Hepatic stellate cell (primary cell): ENCODE measurements around the gene NPAS2.

Experiments used
- DNase-seq: peaks from one replicate; pipeline ENCODE4 v3.0.0; 2011; ENCODE audit warnings: low spot score

NPAS2 gene

GRCh38 chr2:100905132-100905805 is 85.3 kb downstream of the NPAS2 start:
- no peak for DNase-seq

- no peak for DNase-seq
Measured at GRCh38 chr2:100906131-100906530, 86.2 kb downstream of the NPAS2 start.

GRCh38 chr2:100906679-100907078 is 86.7 kb downstream of the NPAS2 start:
- DNase-seq, result no peak

- DNase-seq, result no peak
Measured at GRCh38 chr2:100907832-100908231, 87.9 kb downstream of the NPAS2 start.

GRCh38 chr2:100909534-100910081 is 89.7 kb downstream of the NPAS2 start:
- DNase-seq, result no peak

GRCh38 chr2:100910111-100910510 is 90.2 kb downstream of the NPAS2 start:
- no peak for DNase-seq

- DNase-seq, result no peak
Measured at GRCh38 chr2:100919316-100919715, 99.4 kb downstream of the NPAS2 start.

GRCh38 chr2:100921685-100922161 is 101.8 kb downstream of the NPAS2 start:
- DNase-seq, result no peak

- DNase-seq, result no peak
Measured at GRCh38 chr2:100923461-100924060, 103.6 kb downstream of the NPAS2 start.

GRCh38 chr2:100924122-100924519 is 104.2 kb downstream of the NPAS2 start:
- DNase-seq, result no peak

GRCh38 chr2:100924520-100925451 is 104.8 kb downstream of the NPAS2 start:
- peak; percentile 82 for DNase-seq

- DNase-seq, result no peak
Measured at GRCh38 chr2:100928235-100928634, 108.3 kb downstream of the NPAS2 start.

GRCh38 chr2:100929147-100929546 is 109.2 kb downstream of the NPAS2 start:
- no peak for DNase-seq

GRCh38 chr2:100934504-100935371 is 114.8 kb downstream of the NPAS2 start:
- DNase-seq, result no peak

GRCh38 chr2:100935372-100935752 is 115.4 kb downstream of the NPAS2 start:
- DNase-seq, result peak; percentile 79

GRCh38 chr2:100936070-100936741 is 116.3 kb downstream of the NPAS2 start:
- DNase-seq, result no peak

GRCh38 chr2:100936972-100937542 is 117.1 kb downstream of the NPAS2 start:
- DNase-seq, result no peak

- DNase-seq, result no peak
Measured at GRCh38 chr2:100938031-100939026, 118.4 kb downstream of the NPAS2 start.

GRCh38 chr2:100939445-100939844 is 119.5 kb downstream of the NPAS2 start:
- DNase-seq, result no peak
